Endometrial microvascular endothelial cells (primary cell): Measurements from ENCODE around the gene ABCC5. TPM values are rescaled to one million over a fixed set of nuclear protein-coding genes. Genes with fewer than 3 reads are reported as not detected.
"Not testable (repeated sequence)": the region's sequence is repeated elsewhere in the genome, so short reads cannot be mapped to it uniquely, and the experiment has no call there.

Experiments used
- in situ Hi-C: cut with HindIII; loops from 2 replicates; pipeline ENCODE4 v1.10.0; 2017; ENCODE audit warnings: low sequenced_read_pairs, low pct_unique_long_range_greater_than_20kb; ENCODE audit errors: inconsistent ontology term
- total RNA-seq: library from RNA; depleted of rRNA; stranded (reverse); fragments of >200 nt; gene quantifications from one replicate; pipeline ENCODE4 v1.2.3, GENCODE V29; 2015; ENCODE audit errors: inconsistent ontology term

Gene ABCC5
- total RNA-seq, 1 donor from 2014 or later, result 7.0 TPM

GRCh38 chr3:184018424-184018973 lies 815 bp upstream of the ABCC5 start:
- in situ Hi-C loops, result no loop called here

- in situ Hi-C loops, result no loop called here
These were observed 643 bp downstream of the ABCC5 start for GRCh38 chr3:184016811-184017671.

DNA sequence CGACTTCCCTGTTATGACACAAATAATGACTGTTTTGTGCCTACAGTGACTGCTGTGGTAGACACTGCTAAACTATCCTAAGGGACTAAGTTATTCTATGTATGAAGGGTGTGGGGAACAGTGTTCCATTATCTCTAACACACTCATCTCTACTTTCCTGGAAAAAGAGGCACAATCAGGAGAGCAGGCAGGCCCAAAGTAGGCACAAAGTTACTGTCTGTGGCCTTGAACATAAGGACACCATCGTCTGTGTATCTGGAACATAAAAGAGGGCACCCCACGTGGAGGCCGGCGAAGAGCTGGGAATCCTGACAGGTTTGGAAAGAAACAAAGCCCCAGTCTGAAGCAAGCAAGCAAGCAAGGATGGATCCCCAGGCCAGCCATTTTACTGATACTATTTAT lies 1.5 kb downstream of the ABCC5 start:
- in situ Hi-C loops, result no loop called here

GRCh38 chr3:184015381-184016019 lies 2.2 kb downstream of the ABCC5 start:
- in situ Hi-C loops, result no loop called here

GRCh38 chr3:184011937-184012889 lies 5.5 kb downstream of the ABCC5 start:
- in situ Hi-C loops, result no loop called here

DNA sequence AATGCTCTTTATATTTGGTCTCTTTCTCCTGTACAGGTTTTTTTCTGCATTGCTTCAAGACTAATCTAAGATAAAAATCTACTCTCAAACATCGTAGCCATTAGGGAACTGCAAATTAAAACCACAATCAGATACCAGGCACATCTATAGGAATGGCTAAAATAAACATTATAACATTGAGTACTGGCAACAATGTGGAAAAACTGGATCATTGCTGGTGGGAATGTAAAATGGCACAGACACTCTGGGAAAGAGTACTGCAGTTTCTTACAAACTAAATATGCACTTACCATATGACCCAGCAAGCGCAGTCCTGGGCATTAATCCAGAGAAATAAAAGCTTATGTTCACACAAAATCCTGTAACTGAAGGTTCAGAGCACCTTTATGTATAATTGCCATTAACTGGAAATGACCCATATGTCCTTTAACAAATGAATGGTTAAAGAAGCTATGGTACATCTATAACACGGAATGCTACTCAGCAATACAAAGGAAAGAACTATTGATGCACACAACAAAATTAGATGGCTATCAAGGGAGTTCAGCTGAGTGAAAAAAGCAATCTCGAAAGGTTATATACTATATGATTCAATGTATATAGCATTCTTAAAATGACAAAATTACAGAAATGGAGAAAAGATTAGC lies 6.3 kb downstream of the ABCC5 start:
- in situ Hi-C loops, result no loop called here

DNA sequence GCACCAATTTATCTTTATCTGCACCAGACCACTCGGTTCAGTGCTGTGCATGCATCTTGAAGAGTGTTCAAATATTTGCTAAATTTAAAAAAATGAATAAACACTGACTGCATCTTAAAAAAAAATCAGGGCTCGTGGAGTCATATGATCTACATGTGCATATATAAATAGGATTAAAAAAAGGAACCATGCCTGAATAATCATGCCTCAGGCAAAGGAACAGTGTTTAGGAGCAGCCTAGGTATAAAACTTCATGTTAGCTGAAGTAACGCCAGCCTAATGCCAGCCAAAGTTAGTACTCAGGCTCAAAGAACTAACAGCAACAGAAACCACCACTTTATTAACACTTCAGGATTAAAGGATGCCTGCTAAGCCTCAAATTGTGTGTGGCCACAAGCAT lies 9.5 kb downstream of the ABCC5 start:
- in situ Hi-C loops, result no loop called here

- in situ Hi-C loops, result not testable (repeated sequence)
These were observed 10.4 kb downstream of the ABCC5 start for GRCh38 chr3:184007143-184007813.

GRCh38 chr3:184005941-184006507 lies 11.7 kb downstream of the ABCC5 start:
- in situ Hi-C loops, result no loop called here

GRCh38 chr3:184004476-184004875 lies 13.2 kb downstream of the ABCC5 start:
- in situ Hi-C loops, result no loop called here

DNA sequence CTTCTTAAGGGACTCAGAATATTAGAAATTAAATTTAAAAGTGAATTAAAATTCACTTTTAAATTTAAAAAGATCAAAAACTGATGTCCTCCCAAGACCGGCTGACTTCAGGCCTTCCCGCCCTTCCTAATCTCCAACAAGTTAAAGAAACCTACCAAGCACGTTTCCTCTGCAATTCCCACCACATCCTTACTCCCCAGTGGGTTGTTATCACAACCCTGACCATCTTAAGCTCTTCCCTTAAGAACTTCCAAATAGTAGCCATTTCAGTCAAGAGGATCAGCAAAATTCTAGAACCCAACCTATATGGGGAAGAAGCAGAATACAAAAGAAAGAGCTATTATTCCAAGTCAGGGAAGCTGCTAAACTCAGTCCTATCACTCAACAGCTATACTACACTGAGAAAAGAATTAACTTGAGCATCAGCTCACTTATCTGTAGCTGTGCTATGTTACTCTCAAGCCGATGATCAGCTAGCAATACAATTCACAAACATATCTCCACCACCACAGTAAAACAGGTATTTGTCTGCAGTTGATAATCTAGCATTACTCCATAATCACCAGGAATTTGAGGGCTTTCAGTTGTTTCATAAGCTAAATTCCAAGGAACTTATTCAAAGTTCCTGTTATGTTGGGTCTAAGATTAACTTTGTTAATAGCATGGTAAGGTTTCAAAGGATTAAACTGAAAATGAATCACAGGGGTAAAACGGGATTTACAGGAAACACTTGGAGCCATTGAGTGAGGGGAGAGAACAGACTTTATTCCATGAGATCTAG lies 14.3 kb downstream of the ABCC5 start:
- in situ Hi-C loops, result no loop called here

- in situ Hi-C loops, result no loop called here
These were observed 15.2 kb downstream of the ABCC5 start for GRCh38 chr3:184002469-184002868.

- in situ Hi-C loops, result no loop called here
These were observed 15.9 kb downstream of the ABCC5 start for GRCh38 chr3:184001761-184002160.

- in situ Hi-C loops, result no loop called here
These were observed 26.3 kb downstream of the ABCC5 start for GRCh38 chr3:183991403-183991802.

DNA sequence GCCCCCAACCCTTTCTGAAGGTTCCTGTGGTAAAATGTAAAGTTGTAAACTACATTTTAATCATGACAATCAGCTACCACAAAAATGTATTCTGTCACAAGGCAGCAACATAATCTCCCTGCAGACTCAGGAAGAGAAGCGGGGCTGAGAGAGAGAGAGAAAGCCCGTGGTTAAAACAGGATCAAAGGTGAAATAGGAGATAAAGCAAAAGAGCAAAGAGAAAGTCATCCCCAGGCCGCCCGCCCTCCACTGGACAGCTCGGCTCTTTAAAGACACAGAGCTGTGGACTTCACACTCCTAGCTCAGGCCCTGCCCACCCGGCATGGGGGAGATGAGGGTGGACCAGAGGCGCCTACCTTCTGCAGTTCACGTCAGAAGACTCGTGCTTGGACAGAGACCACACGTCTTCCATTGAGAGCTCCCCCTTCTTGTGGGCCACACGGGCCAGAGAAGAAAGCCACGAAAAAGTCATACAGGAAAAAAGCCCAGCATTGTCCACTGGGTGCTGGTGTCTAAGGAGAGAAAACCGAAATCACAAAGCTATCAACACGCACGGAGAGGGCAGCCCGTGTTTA lies 29.4 kb downstream of the ABCC5 start:
- in situ Hi-C loops, result no loop called here

DNA sequence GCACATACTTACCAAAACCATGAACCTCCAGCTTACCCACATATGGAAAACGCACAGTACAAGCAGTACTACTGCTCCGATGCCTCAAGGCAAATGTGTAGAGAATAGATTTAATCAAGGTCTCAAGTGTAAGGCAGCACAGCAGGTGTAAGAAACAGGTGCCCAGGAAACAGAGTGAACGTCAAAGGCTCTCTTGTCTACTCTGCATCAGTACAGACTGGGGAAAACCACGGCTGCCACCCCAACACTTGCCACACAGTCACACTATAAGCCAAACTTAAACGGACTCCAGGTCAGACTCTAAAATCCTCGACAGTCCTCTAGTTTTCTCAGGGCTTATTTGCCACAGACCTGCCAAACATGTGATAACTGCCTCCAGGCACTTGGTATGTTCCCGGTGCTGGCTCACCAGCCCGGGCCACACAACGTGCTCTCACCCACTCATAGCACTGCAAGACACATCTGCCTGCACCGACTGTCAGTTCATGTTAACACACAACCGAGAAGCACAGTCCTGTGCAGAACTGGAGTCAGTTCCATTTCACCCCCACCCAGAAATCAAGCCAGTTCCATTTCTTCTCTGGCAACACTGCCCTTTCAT lies 30.6 kb downstream of the ABCC5 start:
- in situ Hi-C loops, result no loop called here
